ENCODE measurements around the gene B3GLCT. TPM values are rescaled to one million over a fixed set of nuclear protein-coding genes. Genes with fewer than 3 reads are reported as not detected.

Gene B3GLCT
- total RNA-seq, 2 experiments from 2014 or later, result 4.6 to 4.7 TPM

GRCh38 chr13:31276421-31276820 lies 76.6 kb downstream of the B3GLCT start:
- no peak for DNase-seq
- ChIA-PET POLR2A (no interaction called here), CTCF (no interaction called here)
- H3K27ac Mint-ChIP-seq, result no peak overlapping the region
- no peaks in the 10 kb centered on the region for H3K27me3 Mint-ChIP-seq
- H3K4me1 Mint-ChIP-seq, result no peaks in the 10 kb centered on the region
- H3K9me3 Mint-ChIP-seq, result peaks cover 10% of the 10 kb centered on the region
- peaks cover 26% of the 10 kb centered on the region for H3K36me3 Mint-ChIP-seq (ENCODE audit: low read depth)
- no peak overlapping the region for H3K4me3 Mint-ChIP-seq

- no peaks in the 10 kb centered on the region for H3K27me3 Mint-ChIP-seq
- CTCF ChIA-PET, result no interaction called here
- DNase-seq, result no peak
- H3K9me3 Mint-ChIP-seq, result peaks cover 10% of the 10 kb centered on the region
- peaks cover 26% of the 10 kb centered on the region for H3K36me3 Mint-ChIP-seq (ENCODE audit: low read depth)
- H3K4me1 Mint-ChIP-seq, result no peaks in the 10 kb centered on the region
- H3K4me3 Mint-ChIP-seq, result no peak overlapping the region
- H3K27ac Mint-ChIP-seq, result no peak overlapping the region
- POLR2A ChIA-PET, result no interaction called here
Observed at GRCh38 chr13:31278869-31279268, 79.1 kb downstream of the B3GLCT start.

- Mint-ChIP-seq H3K9me3 (peaks cover 10% of the 10 kb centered on the region), H3K27ac (no peak overlapping the region), H3K4me3 (no peak overlapping the region), H3K36me3 (ENCODE audit: low read depth) (peaks cover 12% of the 10 kb centered on the region), H3K4me1 (no peaks in the 10 kb centered on the region), H3K27me3 (no peaks in the 10 kb centered on the region)
- CTCF ChIA-PET, result interaction anchor here (0.7 kb wide), 1 partner anchor 211 kb away, joined by 3 read pairs; no protein-coding TSS in a partner anchor
- POLR2A ChIA-PET, result no interaction called here
- DNase-seq, result no peak
Observed at GRCh38 chr13:31282741-31283455, 83.1 kb downstream of the B3GLCT start.

DNA sequence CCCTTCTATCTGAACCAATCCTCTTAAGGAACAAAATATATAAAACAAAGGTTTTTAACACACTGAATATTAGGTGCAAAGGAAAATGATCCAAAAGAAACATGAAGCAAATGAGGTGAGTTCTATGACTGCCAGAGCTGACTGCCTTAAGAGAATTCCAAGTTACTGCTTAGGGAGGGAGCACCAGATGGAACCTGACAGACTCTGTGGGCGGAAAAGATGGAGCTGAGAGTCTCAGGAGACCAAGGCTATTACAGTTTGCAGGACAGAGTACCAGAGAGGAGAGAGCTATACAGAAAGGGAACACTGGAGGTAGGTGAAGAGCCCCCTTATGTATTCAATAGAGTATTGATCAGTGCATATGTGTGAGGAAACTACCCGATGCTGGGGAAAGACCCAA lies 87.2 kb downstream of the B3GLCT start:
- POLR2A ChIA-PET, result no interaction called here
- H3K27ac Mint-ChIP-seq, result no peak overlapping the region
- no peak overlapping the region for H3K4me3 Mint-ChIP-seq
- H3K4me1 Mint-ChIP-seq, result no peaks in the 10 kb centered on the region
- peaks cover 31% of the 10 kb centered on the region for H3K36me3 Mint-ChIP-seq (ENCODE audit: low read depth)
- H3K9me3 Mint-ChIP-seq, result peaks cover 16% of the 10 kb centered on the region
- no peak for DNase-seq
- H3K27me3 Mint-ChIP-seq, result no peaks in the 10 kb centered on the region
- CTCF ChIA-PET, result no interaction called here

- no peak for DNase-seq
- POLR2A ChIA-PET, result no interaction called here
- CTCF ChIA-PET, result no interaction called here
- no peaks in the 10 kb centered on the region for H3K27me3 Mint-ChIP-seq
- H3K4me1 Mint-ChIP-seq, result no peaks in the 10 kb centered on the region
- H3K9me3 Mint-ChIP-seq, result peaks cover 6% of the 10 kb centered on the region
- H3K36me3 Mint-ChIP-seq (ENCODE audit: low read depth), result no peaks in the 10 kb centered on the region
- H3K4me3 Mint-ChIP-seq, result no peak overlapping the region
- H3K27ac Mint-ChIP-seq, result no peak overlapping the region
Observed at GRCh38 chr13:31301119-31301518, 101.3 kb downstream of the B3GLCT start.

- Mint-ChIP-seq H3K9me3 (peaks cover 33% of the 10 kb centered on the region), H3K27ac (no peak overlapping the region), H3K36me3 (ENCODE audit: low read depth) (peaks cover 14% of the 10 kb centered on the region), H3K4me1 (no peaks in the 10 kb centered on the region), H3K4me3 (no peak overlapping the region), H3K27me3 (no peaks in the 10 kb centered on the region)
- CTCF ChIA-PET, result no interaction called here
- POLR2A ChIA-PET, result no interaction called here
- no peak for DNase-seq
Observed at GRCh38 chr13:31310356-31310755, 110.6 kb downstream of the B3GLCT start.

DNA sequence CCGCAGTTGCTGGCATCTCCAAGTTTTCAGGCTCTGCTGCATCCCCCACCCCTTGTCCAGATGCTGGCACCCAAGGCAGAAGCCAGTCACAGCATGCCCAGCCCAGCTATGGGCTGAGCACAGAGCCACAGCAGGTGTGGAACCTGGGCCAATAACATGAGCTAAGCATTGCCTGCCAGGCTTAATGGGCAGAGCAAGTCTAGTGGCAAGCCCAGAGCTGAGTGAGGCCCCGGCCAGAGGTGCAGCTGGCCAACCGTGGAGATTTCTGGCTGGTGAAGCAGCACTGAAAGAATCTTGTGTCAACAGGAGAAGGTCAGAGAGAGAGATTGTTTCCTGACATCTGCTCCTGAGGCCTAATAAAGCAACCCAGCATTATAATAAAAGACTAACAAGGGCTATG lies 111.0 kb downstream of the B3GLCT start:
- CTCF ChIA-PET, result no interaction called here
- POLR2A ChIA-PET, result no interaction called here
- peaks cover 15% of the 10 kb centered on the region for H3K36me3 Mint-ChIP-seq (ENCODE audit: low read depth)

GRCh38 chr13:31311921-31312320 lies 112.1 kb downstream of the B3GLCT start:
- H3K27ac Mint-ChIP-seq, result no peak overlapping the region
- H3K4me1 Mint-ChIP-seq, result no peaks in the 10 kb centered on the region
- peaks cover 38% of the 10 kb centered on the region for H3K9me3 Mint-ChIP-seq
- peaks cover 15% of the 10 kb centered on the region for H3K36me3 Mint-ChIP-seq (ENCODE audit: low read depth)
- POLR2A ChIA-PET, result no interaction called here
- no peak overlapping the region for H3K4me3 Mint-ChIP-seq
- DNase-seq, result no peak
- no peaks in the 10 kb centered on the region for H3K27me3 Mint-ChIP-seq
- CTCF ChIA-PET, result no interaction called here

More for the DNA sequence above, 111.0 kb downstream of the B3GLCT start:
- H3K4me3 Mint-ChIP-seq, result no peak overlapping the region
- no peaks in the 10 kb centered on the region for H3K27me3 Mint-ChIP-seq
- no peaks in the 10 kb centered on the region for H3K4me1 Mint-ChIP-seq
- H3K27ac Mint-ChIP-seq, result no peak overlapping the region
- peaks cover 34% of the 10 kb centered on the region for H3K9me3 Mint-ChIP-seq
- no peak for DNase-seq

DNA sequence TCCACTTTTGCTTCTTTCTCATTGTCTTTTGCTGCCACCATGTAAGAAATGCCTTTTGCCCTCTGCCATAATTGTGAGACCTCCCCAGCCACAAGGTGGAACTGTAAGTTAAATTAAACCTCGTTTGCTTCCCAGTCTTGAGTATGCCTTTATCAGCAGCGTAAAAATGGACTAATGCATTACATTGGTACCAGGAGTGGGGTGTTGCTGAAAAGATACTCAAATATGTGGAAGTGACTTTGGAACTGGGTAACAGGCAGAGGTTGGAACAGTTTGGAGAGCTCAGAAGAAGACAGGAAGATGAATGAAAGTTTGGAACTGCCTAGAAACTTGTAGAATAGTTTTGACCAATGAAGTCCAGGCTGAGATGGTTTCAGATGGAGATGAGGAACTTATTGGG lies 115.2 kb downstream of the B3GLCT start:
- peaks cover 27% of the 10 kb centered on the region for H3K9me3 Mint-ChIP-seq
- ChIA-PET CTCF (no interaction called here), POLR2A (no interaction called here)
- no peak overlapping the region for H3K27ac Mint-ChIP-seq
- no peak for DNase-seq
- H3K27me3 Mint-ChIP-seq, result no peaks in the 10 kb centered on the region
- no peak overlapping the region for H3K4me3 Mint-ChIP-seq
- no peaks in the 10 kb centered on the region for H3K4me1 Mint-ChIP-seq
- H3K36me3 Mint-ChIP-seq (ENCODE audit: low read depth), result peaks cover 15% of the 10 kb centered on the region

DNA sequence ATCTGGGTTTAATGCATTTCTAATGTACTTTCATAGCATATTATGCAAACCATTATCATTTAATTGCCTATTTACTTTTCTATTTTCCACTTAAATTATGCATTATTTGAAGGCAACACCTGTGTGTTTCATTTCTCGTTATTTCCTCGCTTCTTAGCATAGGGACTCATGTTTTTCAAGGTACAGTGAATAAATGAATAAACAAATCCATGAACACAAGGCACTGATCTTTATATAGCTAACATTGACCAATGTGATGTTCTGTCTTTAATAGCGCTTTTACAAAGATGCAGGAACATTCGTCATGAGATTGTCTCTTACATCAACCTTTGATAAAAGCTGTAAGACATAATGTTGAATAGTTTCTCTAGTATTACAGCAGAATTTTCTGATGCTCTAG lies 121.2 kb downstream of the B3GLCT start:
- Mint-ChIP-seq H3K36me3 (ENCODE audit: low read depth) (no peaks in the 10 kb centered on the region), H3K9me3 (peaks cover 2% of the 10 kb centered on the region), H3K27ac (no peak overlapping the region), H3K4me3 (no peak overlapping the region), H3K4me1 (no peaks in the 10 kb centered on the region), H3K27me3 (no peaks in the 10 kb centered on the region)
- no peak for DNase-seq
- ChIA-PET POLR2A (no interaction called here), CTCF (no interaction called here)

DNA sequence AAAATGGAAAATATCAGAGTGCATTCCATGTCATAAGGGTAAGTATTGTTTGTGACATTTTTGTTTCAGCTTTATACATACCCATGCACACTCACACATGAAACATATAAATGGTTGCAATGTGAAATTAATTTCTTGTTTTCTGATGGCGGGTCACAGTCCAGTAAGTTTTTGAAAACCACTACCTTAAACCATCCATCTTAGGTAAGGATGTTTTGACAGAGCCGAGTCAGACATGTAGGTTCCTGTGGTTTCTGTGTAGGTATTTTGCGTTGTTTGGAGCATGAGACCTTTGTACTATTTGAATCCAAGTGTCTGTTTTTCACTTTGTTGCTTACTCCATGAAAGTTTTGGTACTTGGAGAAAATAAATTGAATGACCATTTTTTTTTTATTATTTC lies 121.7 kb downstream of the B3GLCT start:
- no peaks in the 10 kb centered on the region for H3K27me3 Mint-ChIP-seq
- no peaks in the 10 kb centered on the region for H3K9me3 Mint-ChIP-seq
- H3K36me3 Mint-ChIP-seq (ENCODE audit: low read depth), result no peaks in the 10 kb centered on the region
- no peaks in the 10 kb centered on the region for H3K4me1 Mint-ChIP-seq
- H3K4me3 Mint-ChIP-seq, result no peak overlapping the region
- H3K27ac Mint-ChIP-seq, result no peak overlapping the region
- ChIA-PET CTCF (no interaction called here), POLR2A (no interaction called here)
- no peak for DNase-seq

DNA sequence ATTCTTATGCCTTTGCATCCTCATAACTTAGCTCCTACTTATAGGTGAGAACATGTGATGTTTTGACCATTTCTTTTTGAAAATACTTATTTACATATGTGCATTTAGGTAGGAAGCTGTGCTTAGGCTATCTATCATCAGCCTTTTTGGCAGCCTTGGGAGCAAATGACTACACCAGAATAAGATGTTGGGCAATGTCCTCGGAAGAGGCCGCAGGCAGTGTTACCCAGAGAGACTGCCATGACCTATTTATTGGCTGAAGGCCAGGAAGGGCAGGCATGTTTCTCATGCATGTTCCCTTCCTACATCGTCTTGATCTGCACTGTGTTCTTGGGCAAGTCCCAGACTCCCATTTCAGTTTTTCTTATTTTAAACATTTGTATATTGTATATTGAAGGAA lies 122.3 kb downstream of the B3GLCT start:
- DNase-seq, result no peak
- no peaks in the 10 kb centered on the region for H3K4me1 Mint-ChIP-seq
- no peaks in the 10 kb centered on the region for H3K27me3 Mint-ChIP-seq
- POLR2A ChIA-PET, result no interaction called here
- no peak overlapping the region for H3K4me3 Mint-ChIP-seq
- no peaks in the 10 kb centered on the region for H3K36me3 Mint-ChIP-seq (ENCODE audit: low read depth)
- CTCF ChIA-PET, result no interaction called here
- no peak overlapping the region for H3K27ac Mint-ChIP-seq
- no peaks in the 10 kb centered on the region for H3K9me3 Mint-ChIP-seq

GRCh38 chr13:31322702-31323405 lies 123.1 kb downstream of the B3GLCT start:
- ChIA-PET CTCF (no interaction called here), POLR2A (no interaction called here)
- Mint-ChIP-seq H3K9me3 (no peaks in the 10 kb centered on the region), H3K4me3 (no peak overlapping the region), H3K4me1 (no peaks in the 10 kb centered on the region), H3K27me3 (no peaks in the 10 kb centered on the region), H3K27ac (no peak overlapping the region), H3K36me3 (ENCODE audit: low read depth) (no peaks in the 10 kb centered on the region)
- DNase-seq, result no peak

- no peak for DNase-seq
- Mint-ChIP-seq H3K9me3 (no peaks in the 10 kb centered on the region), H3K4me3 (no peak overlapping the region), H3K4me1 (no peaks in the 10 kb centered on the region), H3K27me3 (no peaks in the 10 kb centered on the region), H3K27ac (no peak overlapping the region), H3K36me3 (ENCODE audit: low read depth) (no peaks in the 10 kb centered on the region)
- POLR2A ChIA-PET, result no interaction called here
- CTCF ChIA-PET, result no interaction called here
Observed at GRCh38 chr13:31327182-31327860, 127.5 kb downstream of the B3GLCT start.

All from activated CD4-positive, alpha-beta memory T cell treated with anti-CD3 and anti-CD28 coated beads, Interleukin-2, amount 10 ng/mL, durations not matched to agents 7 days and 5 days (primary cell).